Testis (tissue), 3 donors: ENCODE measurements around the gene TMC3. TPM values are rescaled to one million over a fixed set of nuclear protein-coding genes. Genes with fewer than 3 reads are reported as not detected.

Experiments
- DNase-seq: peaks from one replicate; pipeline ENCODE4 v3.0.0-alpha.2; 2019
- H3K27ac ChIP-seq, 2 donors: fragments of 200-600 bp; sonication (generic); one replicate each; pipeline ENCODE4 v1.5.1; 2019
- H3K27me3 ChIP-seq: fragments of 200-600 bp; sonication (generic); one replicate; pipeline ENCODE4 v1.5.1; 2019
- H3K36me3 ChIP-seq: fragments of 200-600 bp; sonication (generic); one replicate; pipeline ENCODE4 v1.5.1; 2017; ENCODE audit warnings: low read depth; ENCODE audit errors: missing control alignments
- H3K4me1 ChIP-seq: fragments of 200-600 bp; sonication (generic); one replicate; pipeline ENCODE4 v1.5.1; 2019
- H3K4me3 ChIP-seq, 2 donors: fragments of 200-600 bp; sonication (generic); one replicate each; pipeline ENCODE4 v1.5.1; 2017 to 2019
- H3K9me3 ChIP-seq: fragments of 200-600 bp; sonication (generic); one replicate; pipeline ENCODE4 v1.5.1; 2017
- POLR2A ChIP-seq: fragments of 450-650 bp; IDR thresholded peaks from one replicate; pipeline ENCODE4 v1.6.1; 2017; ENCODE audit warnings: antibody characterized with exemption, mild to moderate bottlenecking, moderate library complexity
- WGBS, 2 donors: methylation state at CpG; one replicate each; pipeline ENCODE4 v1.1.5; 2018; 5-methylcytosine and 5-hydroxymethylcytosine counted together
- intact Hi-C: fragments of 100-400 bp; cut with DNase I; formaldehyde crosslinking; loops from one replicate; pipeline ENCODE4 v1.15.1; 2023; ENCODE audit warnings: low total_unique reads
- polyA plus RNA-seq: library from polyadenylated mRNA; stranded (reverse); fragments of 350-450 nt; fragmentation: Illumina TruSeq; extraction: RNeasy Lipid Tissue Mini Kit (QIAGEN cat#74804); gene quantifications from one replicate; pipeline ENCODE4 v1.2.3, GENCODE V29; 2014; ENCODE audit warnings: low read depth, low replicate concordance; ENCODE audit not compliant: insufficient read depth
- total RNA-seq, 2 donors: library from RNA; depleted of rRNA; stranded (reverse); fragments of >200 nt; gene quantifications; one replicate each; pipeline ENCODE4 v1.2.3, GENCODE V29; 2016
- TF ChIP-seq, protein P1 (sequence below), 3 experiments: fragments of 450-650 bp in 2 of 3; fragments of 200-600 bp in 1 of 3; sonication (generic) in 1 of 3; IDR thresholded peaks; one replicate each; pipeline ENCODE4 v1.5.1; 2016 to 2019; ENCODE audit warnings: antibody characterized with exemption in 3 of 3, mild to moderate bottlenecking in 2 of 3, moderate library complexity in 1 of 3

TMC3 gene
- total and polyA plus RNA-seq, 3 donors from 2014 or later = 0.16 to 0.31 (median 0.26) TPM

DNA sequence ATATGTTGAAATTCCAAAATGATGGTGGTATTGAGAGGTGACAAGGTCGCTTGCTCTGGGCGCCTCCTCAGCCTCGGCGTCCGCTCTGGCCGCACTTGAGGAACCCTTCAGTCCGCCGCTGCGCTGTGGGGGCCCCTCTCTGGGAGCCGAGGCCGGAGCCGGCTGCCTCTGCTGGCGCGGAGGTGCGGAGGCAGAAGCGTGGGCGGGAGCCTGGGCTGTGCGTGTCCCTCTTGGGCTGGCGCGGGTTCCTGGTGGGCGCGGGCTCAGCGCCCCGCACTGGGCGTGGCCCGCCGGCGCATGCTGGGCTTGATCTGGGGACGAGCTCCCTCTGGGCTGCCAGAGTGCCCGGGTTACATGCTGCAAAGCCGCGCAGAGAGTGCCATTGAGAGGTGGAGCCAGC lies 39.8 kb upstream of the TMC3 start:
- 82 to 100% methylated on average over 5 to 32 of the region's 32 CpGs for WGBS, 2 donors
- H3K27me3 ChIP-seq = no peaks in the 10 kb centered on the region
- intact Hi-C loops = no loop called here
- H3K9me3 ChIP-seq = no peaks in the 10 kb centered on the region
- H3K27ac ChIP-seq = no peak overlapping the region
- peak overlapping the region; percentile 22 to 49 for H3K4me3 ChIP-seq
- H3K36me3 ChIP-seq = no peaks in the 10 kb centered on the region
- peaks cover 14% of the 10 kb centered on the region for H3K4me1 ChIP-seq
- DNase-seq = peak; percentile 29
- TF ChIP-seq POLR2A = no peak
- TF ChIP-seq, protein P1, sequence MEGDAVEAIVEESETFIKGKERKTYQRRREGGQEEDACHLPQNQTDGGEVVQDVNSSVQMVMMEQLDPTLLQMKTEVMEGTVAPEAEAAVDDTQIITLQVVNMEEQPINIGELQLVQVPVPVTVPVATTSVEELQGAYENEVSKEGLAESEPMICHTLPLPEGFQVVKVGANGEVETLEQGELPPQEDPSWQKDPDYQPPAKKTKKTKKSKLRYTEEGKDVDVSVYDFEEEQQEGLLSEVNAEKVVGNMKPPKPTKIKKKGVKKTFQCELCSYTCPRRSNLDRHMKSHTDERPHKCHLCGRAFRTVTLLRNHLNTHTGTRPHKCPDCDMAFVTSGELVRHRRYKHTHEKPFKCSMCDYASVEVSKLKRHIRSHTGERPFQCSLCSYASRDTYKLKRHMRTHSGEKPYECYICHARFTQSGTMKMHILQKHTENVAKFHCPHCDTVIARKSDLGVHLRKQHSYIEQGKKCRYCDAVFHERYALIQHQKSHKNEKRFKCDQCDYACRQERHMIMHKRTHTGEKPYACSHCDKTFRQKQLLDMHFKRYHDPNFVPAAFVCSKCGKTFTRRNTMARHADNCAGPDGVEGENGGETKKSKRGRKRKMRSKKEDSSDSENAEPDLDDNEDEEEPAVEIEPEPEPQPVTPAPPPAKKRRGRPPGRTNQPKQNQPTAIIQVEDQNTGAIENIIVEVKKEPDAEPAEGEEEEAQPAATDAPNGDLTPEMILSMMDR (IDR thresholded peaks at IDR 0.05) = no peak

DNA sequence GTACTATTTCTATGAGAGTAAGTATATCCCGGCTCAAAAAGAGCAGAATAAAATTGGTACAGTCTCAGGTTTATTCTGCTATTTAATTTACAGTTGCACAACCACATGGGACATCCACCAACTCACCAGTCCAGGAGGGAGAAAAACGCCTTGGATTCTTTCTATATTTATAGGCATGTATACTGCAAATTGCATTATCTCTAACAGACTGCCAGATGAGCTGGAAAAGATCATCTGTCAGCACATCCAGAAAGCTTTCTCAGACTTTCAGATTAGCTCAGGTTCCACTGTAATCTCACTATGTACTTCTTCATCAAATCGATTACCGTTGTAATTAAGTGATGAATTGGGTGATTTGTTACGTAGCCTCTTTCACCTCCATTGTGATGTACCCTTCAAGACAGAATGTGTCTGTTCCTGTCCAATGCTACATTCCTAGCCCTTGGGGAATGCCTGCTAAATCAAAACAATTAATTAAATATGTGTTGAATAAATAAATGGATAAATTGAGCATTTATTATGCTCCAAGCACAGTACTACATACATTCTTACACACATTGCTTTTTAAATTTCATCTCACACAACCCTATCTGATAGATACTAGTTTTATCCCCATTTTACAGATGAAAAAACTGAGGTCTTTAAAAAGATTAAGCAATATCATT lies 38.1 kb upstream of the TMC3 start:
- Histone ChIP-seq H3K27me3 (no peaks in the 10 kb centered on the region), H3K9me3 (no peaks in the 10 kb centered on the region), H3K4me1 (peaks cover 14% of the 10 kb centered on the region), H3K36me3 (no peaks in the 10 kb centered on the region), H3K4me3 (no peak overlapping the region), H3K27ac (no peak overlapping the region)
- DNase-seq = no peak
- 73 to 77% methylated on average over 5 of the region's 5 CpGs for WGBS, 2 donors
- no peak for TF ChIP-seq POLR2A
- TF ChIP-seq, protein P1 (IDR thresholded peaks at IDR 0.05) = no peak
- intact Hi-C loops = no loop called here

DNA sequence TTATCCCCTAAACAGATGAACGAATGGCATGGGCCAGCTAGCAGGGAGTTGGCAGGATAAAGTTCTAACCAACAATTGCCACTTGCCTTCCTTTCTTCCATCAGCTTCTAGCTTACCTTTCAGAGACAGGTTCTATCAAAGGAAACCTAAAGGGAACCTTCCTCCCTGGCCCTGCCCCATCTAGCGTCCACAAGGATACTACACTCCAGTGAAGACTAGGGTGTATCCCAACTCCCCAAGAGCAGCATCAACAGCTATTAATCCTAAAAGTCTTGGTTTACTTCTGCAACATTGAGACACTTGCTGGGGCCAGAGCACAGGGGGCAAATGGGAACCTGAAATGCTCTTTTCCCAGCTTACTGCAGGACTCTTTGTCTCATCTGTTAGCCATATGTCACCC lies 37.0 kb upstream of the TMC3 start:
- WGBS, 2 donors = 43 to 60% methylated on average over 2 of the region's 2 CpGs
- Histone ChIP-seq H3K36me3 (no peaks in the 10 kb centered on the region), H3K27me3 (no peaks in the 10 kb centered on the region), H3K27ac (peak overlapping the region; percentile 12 to 29), H3K9me3 (no peaks in the 10 kb centered on the region), H3K4me1 (peaks cover 14% of the 10 kb centered on the region), H3K4me3 (no peak overlapping the region)
- DNase-seq = no peak
- intact Hi-C loops = no loop called here
- no peak for TF ChIP-seq POLR2A
- TF ChIP-seq, protein P1 (IDR thresholded peaks at IDR 0.05) = no peak

DNA sequence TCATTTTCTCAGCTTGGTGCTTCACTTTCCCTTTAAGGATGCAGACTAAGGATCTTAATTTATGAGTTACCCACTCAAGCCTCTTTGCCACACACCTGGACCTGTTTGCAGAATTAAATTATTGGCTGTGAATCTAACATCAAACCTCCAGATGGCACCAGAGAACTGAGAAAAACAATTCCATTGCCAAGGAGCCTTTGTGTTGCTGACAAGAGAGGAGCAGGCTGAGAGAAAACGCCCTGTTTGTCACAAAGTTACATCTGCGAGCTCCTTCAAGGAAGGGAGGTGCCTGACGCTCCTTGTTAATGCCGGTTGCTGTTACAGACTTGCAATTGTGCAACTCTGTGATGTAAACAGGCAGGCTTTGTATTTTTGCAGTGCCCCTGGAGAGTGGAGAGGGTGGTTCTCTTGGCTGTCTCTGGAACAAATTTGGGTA lies 36.3 kb upstream of the TMC3 start:
- no peaks in the 10 kb centered on the region for H3K36me3 ChIP-seq
- peaks cover 14% of the 10 kb centered on the region for H3K4me1 ChIP-seq
- DNase-seq = peak; percentile 95
- TF ChIP-seq POLR2A = no peak
- TF ChIP-seq, protein P1 (IDR thresholded peaks at IDR 0.05) = peak; percentile 49 to 75 (median 60)
- 0 to 1% methylated on average over 4 of the region's 4 CpGs for WGBS, 2 donors
- intact Hi-C loops = no loop called here
- no peaks in the 10 kb centered on the region for H3K27me3 ChIP-seq
- H3K27ac ChIP-seq = no peak overlapping the region
- H3K4me3 ChIP-seq = no peak overlapping the region
- no peaks in the 10 kb centered on the region for H3K9me3 ChIP-seq

DNA sequence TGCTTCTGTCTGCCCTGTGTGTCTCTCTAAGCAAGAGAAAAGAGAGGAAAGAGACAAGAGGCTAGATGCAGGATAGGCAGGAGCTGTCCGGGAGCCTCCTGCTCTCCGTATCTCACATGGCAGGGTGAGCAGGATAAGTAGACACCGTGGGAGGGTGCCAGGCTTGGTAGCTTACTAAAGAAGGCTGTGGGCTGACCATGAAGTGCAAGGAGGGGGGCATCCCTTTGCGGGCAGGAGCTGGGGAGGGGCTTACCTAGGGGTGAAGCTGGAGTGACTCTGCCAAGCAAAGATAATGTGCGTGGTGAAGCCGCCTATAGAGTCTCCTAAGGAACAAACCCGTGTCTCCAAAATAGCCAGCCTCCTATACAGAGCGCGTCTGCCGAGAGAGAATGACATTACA lies 33.7 kb upstream of the TMC3 start:
- Histone ChIP-seq H3K36me3 (no peaks in the 10 kb centered on the region), H3K27ac (no peak overlapping the region), H3K27me3 (no peaks in the 10 kb centered on the region), H3K9me3 (no peaks in the 10 kb centered on the region), H3K4me3 (no peak overlapping the region), H3K4me1 (peaks cover 14% of the 10 kb centered on the region)
- peak; percentile 49 for DNase-seq
- no peak for TF ChIP-seq POLR2A
- TF ChIP-seq, protein P1 (IDR thresholded peaks at IDR 0.05) = no peak
- WGBS, 2 donors = 46 to 48% methylated on average over 7 to 10 of the region's 10 CpGs
- intact Hi-C loops = no loop called here
